NCI-H748 treated with DMSO at 0.1 percent for 48 hours (cell line): ENCODE results near the gene PPM1J.
"Not testable (repeated sequence)": the region's sequence is repeated elsewhere in the genome, so short reads cannot be mapped to it uniquely, and the experiment has no call there.

Source experiments
- DNase-seq: peaks from one replicate; lab custom pipeline; 2025; lab: John Stamatoyannopoulos, UW

Gene PPM1J

GRCh38 chr1:112715264-112716053 is at the start of gene PPM1J:
Gene PPM1J (minus strand): TSS chr1:112715332. CDS start chr1:112715301, 31 bp downstream.
- peak; percentile 84 for DNase-seq

DNA sequence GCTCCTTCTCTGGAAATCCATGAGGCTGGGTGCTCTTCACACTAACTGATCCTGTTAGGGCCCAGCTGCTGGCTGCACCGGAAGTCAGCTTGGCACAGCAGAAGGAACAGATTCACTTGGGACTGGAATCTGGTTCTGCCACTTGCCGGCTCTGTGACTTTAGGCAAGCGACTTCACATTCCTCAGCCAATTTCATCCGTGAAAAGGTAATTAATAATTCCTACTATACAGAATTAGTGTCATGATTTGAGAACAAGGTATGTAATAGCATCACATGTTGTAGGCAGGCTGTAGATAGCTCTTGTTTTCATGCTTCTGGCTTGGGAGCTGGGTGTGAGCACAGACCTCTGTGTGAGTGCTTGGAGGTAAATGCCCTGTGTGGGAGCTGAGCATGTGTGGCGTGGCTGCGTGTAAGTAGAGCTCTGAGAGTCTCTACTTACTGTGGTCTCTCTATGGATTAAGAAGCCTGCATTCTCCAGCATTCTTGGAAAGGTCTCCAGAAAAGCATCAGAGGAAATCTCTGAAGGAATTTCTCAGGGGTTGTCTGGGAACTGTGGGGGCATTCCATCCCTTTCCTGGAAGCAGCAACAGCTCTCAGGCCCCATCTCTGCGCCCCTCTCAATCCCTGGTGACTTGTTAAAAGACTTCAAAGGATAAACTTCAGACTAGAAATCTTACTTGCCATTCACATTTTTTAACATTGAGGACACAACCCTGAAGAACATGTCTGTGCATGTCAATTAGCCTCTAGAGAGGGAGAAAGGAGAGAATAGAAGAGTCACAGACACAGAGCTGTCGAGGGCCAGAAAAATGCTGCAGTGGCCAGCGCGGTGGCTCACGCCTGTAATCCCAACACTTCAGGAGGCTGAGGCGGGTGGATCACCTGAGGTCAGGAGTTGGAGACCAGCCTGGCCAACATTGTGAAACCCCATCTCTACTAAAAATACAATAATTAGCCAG is 47.7 kb upstream of the PPM1J start:
- DNase-seq = no peak

DNA sequence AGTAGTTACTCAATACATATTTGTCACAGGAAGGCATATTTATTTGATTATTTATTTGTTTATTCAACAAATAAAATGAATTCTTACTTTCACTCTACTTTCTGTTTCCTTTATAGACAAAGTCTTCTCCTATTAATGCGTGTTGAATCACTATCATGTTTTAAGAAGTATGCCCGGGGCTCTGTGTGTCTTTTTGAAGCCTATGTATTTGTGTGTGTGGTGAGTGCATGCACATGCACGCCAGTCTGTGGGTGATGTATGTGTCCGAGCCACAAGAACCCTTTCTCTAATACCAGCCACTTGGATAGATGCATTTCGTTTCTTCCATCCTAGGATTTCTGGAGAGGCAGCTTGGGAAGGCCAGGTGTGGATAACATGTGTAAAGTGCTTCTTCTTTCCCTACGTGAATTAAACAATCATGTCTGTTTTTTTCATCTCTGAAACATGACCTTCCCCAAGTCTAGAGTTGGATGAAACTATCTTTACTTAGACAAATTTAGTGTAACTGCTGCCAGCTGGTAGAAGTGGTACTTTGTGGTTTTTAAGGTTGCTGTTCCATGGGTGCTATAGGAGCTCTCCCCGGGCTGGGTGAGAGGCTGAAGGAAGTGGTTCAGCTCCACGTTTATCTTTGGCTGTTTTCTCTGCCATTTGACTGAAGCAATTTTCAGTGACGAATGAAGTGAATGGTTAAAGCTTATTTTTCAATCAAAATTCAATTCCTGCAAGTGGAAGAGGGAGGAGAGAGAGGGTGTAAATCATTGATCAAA is 46.8 kb upstream of the PPM1J start:
- DNase-seq = no peak

DNA sequence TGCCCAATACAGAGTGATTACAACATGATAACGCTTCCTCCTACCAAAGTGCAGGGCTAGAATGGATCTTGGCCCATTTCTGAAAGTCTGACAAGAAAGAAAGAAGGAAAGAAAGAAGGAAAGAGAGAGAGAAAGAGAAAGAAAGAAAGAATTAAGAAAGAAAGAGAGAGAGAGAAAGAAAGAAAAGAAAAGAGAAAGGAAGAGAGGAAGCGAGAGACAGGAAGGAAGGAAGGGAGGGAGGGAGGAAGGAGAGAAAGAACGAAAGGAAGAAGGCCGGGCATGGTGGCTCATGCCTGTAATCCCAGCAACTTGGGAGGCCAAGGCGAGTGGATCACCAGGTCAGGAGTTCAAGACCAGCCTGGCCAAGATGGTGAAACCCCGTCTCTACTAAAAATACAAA is 44.1 kb upstream of the PPM1J start:
- DNase-seq = no peak

GRCh38 chr1:112754116-112754628 is 39.0 kb upstream of the PPM1J start:
- DNase-seq = no peak

- no peak for DNase-seq
These were observed 33.3 kb upstream of the PPM1J start for GRCh38 chr1:112748396-112748795.

GRCh38 chr1:112744009-112744578 is 29.0 kb upstream of the PPM1J start:
- DNase-seq = no peak

GRCh38 chr1:112743174-112744008 is 28.3 kb upstream of the PPM1J start:
- DNase-seq = no peak

GRCh38 chr1:112737573-112737972 is 22.4 kb upstream of the PPM1J start:
- DNase-seq = no peak

DNA sequence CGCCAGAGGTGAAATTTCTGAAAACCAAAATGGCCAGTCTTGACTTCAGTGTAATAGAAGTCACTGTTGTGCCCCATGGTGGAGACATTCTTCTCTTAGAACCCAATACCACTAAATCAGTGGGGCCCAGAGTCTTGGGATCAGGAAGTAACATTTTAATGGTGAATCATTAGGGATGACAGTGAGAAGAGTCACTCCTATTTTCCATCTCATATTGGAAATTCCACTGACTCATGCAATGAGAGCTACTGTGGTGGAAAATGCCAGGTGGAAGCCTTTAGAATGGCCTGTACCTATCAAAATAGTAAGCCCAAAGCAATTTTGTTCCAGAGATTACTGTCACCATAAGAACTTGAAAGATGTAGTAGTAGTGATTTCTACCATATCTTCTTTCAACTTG is 20.6 kb upstream of the PPM1J start:
- DNase-seq = no peak

DNA sequence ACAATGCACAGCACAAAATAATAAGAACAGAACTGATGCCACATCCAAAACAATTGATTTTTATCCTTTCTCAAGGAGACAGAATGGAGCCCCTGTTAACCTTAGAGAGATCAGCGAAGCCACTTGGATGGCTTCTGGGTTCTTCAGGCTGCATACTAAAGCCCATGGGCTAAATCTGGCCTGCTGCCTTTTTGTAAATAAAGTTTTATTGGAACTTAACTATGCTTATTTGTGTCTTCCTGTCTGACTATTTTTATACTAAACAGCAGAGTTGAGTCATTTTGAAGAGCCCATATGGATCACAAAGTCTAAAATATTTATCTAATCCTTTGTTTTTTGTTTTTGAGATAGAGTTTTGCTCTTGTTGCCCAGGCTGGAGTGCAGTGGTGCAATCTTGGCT is 16.3 kb upstream of the PPM1J start:
- DNase-seq = no peak

GRCh38 chr1:112729909-112730308 is 14.8 kb upstream of the PPM1J start:
- DNase-seq = no peak

DNA sequence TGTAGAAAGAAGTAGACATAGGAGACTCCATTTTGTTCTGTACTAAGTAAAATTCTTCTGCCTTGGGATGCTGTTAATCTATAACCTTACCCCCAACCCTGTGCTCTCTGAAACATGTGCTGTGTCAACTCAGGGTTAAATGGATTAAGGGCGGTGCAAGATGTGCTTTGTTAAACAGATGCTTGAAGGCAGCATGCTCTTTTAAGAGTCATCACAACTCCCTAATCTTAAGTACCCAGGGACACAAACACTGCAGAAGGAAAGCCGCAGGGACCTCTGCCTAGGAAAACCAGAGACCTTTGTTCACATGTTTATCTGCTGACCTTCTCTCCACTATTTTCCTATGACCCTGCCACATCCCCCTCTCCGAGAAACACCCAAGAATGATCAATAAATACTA is 13.9 kb upstream of the PPM1J start:
- not testable (repeated sequence) for DNase-seq

- not testable (repeated sequence) for DNase-seq
These were observed 13.3 kb upstream of the PPM1J start for GRCh38 chr1:112728306-112728971.

- DNase-seq = no peak
These were observed 12.6 kb upstream of the PPM1J start for GRCh38 chr1:112727716-112728115.

- DNase-seq = not testable (repeated sequence)
These were observed 9.1 kb upstream of the PPM1J start for GRCh38 chr1:112724240-112724639.

GRCh38 chr1:112723511-112723839 is 8.3 kb upstream of the PPM1J start:
- no peak for DNase-seq

- DNase-seq = no peak
These were observed 7.7 kb upstream of the PPM1J start for GRCh38 chr1:112722601-112723510.

DNA sequence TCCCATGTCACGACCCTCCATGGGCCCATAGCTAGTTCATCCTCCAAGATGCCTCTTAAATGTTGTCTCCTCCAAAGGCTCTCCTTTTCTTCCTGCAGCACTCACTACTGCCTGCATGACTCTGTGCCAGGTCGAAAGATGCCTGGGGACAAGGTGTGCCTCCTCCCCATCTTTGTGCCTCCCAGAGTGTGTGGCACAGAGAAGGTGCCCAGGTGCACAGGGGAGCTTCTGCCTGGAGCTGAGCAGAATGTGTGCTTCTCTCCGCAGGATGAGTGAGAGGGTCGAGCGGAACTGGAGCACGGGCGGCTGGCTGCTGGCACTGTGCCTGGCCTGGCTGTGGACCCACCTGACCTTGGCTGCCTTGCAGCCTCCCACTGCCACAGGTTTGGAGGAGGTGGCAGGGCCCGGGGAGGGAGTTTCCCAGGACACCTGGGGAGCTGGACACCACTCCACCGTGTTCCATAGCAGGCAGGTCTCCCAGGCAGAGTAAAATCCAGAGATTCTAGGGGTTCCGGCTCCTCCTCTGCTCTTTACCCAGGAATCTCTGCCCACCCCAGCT is 6.9 kb upstream of the PPM1J start:
- DNase-seq = no peak
